GM19455 (cell line): ENCODE results near the gene TNFRSF1B.
"Not testable (repeated sequence)": the region's sequence is repeated elsewhere in the genome, so short reads cannot be mapped to it uniquely, and the experiment has no call there.

ENCODE experiments used
- ATAC-seq: cut with Tn5 transposase; IDR thresholded peaks from one replicate; pipeline ENCODE4 v1.9.1; 2021; ENCODE audit not compliant: unreplicated experiment

The TNFRSF1B gene

DNA sequence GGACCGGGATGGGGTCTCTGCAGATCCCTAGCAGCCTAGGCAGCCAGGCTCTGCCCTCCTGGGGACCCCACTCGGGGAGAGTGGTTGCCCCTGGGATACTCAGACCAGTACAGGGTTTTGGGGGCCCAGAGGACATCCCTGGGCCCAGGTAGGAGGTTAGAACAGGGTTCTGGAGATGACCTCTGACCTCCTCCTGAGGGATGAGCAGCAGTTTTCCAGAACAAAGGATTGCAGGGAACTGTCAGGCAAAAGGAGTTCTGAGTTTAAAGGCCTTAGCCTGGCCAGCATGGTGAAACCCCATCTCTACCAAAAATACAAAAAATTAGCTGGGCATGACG, 42.7 kb downstream of the TNFRSF1B start:
- ATAC-seq = no peak

- ATAC-seq = no peak
Measured at GRCh38 chr1:12215118-12215961, 48.5 kb downstream of the TNFRSF1B start.

- ATAC-seq = no peak
Measured at GRCh38 chr1:12219800-12220199, 53.0 kb downstream of the TNFRSF1B start.

DNA sequence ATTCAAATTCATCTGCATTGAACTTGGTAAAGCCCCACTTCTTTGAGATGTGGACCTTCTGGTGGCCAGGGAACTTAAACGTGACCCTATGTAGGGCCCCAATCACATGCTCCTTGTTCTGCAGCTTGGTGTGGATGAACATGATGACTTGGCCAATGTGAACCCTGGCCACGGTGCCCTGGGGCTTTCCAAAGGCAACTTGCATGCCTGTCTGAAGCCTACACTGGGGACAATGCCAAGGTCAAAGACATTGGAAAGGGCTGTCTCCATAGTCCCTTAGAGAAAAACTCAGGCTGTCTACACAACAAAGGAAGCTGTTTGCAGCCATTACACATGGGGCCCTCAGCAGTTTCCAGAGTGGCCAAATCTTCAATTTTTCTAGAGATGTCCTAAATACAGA, 54.1 kb downstream of the TNFRSF1B start:
- ATAC-seq = no peak

GRCh38 chr1:12222700-12223099, 55.9 kb downstream of the TNFRSF1B start:
- ATAC-seq = not testable (repeated sequence)

DNA sequence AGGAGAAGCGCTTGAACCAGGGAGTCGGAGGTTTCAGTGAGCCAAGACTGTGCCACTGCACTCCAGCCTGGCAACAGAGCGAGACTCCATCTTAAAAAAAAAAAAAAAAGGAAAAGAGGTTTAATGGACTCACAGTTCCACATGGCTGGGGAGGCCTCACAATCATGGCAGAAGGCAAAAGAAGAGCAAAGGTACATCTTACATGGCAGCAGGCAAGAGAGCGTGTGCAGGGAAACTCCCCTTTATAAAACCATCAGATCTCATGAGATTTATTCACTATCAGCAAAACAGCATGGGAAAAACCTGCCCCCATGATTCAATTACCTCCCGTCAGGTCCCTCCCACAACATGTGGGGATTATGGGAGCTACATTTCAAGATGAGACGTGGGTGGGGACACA, 57.3 kb downstream of the TNFRSF1B start:
- not testable (repeated sequence) for ATAC-seq

- ATAC-seq = no peak
Measured at GRCh38 chr1:12228979-12229378, 62.2 kb downstream of the TNFRSF1B start.

DNA sequence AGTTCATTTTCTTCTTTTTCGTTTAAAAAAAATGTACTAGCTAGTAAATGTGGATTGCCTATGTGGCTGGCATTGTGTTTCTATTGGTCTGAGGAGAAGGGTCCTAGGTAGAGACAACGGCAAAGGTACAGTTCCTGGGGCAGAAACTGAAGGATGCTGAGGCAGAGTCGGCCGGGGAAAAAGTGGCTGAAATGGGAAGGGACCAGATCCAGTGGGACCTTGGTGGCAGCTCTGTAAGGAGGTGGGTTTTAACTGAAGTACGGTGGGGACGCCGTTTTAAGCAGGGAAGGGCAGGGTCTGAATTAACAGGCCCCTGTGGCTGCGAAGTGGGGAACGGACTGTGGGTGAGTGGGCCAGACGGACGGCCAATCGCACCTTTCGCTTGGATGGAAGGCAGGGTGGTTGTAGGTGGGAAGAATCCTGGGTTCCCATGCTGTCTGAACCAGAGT, 62.6 kb downstream of the TNFRSF1B start:
- ATAC-seq = no peak

- ATAC-seq = peak; percentile 66
Measured at GRCh38 chr1:12229835-12230548, 63.2 kb downstream of the TNFRSF1B start, which contains the start of gene VPS13D. Gene VPS13D (plus strand): TSS chr1:12230030. CDS start chr1:12234267, 4,237 bp downstream.

GRCh38 chr1:12230549-12231275, 63.9 kb downstream of the TNFRSF1B start:
- peak; percentile 38 for ATAC-seq

DNA sequence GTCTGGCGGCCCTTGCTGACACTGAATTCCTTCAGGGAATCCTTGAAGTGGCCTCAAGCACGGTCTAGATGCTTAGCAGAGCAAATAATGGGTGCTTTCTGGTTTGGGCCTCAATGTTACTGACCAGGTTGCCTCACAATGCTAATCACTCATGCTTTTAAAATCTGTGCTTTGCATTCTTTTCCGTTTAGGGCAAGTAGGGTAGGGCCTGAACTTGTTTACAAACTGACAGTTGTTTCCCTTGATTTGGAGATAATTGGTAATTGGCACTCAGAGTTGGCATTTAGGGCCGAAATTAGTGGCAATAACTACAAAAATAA, 64.4 kb downstream of the TNFRSF1B start:
- no peak for ATAC-seq

DNA sequence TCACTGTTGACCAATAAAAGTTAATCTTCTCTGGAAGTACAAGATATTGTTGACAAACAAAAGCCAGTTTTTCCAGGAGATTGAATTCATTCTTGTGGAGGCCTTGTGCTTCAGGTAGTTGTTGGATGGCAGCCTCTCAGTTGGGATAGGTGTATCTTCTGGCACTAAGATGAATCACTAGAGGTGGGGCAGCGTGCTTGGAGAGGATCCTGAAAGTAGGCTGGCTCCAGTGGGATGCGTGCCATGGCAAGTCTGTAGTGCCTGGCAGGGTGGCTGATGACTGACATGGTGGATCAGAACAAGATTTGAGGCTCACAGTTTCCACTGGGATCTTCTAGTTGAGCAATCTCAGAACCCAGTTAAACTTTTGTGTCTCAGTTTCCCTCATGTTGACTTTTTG, 65.4 kb downstream of the TNFRSF1B start:
- no peak for ATAC-seq

GRCh38 chr1:12244078-12244477, 77.3 kb downstream of the TNFRSF1B start:
- no peak for ATAC-seq

DNA sequence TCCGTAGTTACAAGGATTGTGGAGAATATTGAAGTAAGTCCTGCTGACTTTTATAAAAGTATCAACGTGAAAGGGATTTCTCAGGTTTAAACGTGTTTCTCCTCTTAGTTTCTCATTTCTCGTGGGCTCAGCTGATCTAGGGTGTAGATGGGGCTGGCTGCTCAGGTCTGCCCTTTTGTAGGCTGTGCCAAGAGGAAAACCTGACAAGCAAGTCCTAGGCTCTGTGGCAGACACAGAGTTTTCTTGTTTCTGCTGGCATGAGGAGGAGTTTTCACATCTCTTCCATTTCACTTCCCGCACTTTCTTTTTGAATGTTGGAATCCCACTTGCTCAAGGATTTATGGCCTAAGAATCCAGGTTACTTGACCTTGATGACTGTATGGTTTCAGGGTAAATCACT, 77.8 kb downstream of the TNFRSF1B start:
- no peak for ATAC-seq

DNA sequence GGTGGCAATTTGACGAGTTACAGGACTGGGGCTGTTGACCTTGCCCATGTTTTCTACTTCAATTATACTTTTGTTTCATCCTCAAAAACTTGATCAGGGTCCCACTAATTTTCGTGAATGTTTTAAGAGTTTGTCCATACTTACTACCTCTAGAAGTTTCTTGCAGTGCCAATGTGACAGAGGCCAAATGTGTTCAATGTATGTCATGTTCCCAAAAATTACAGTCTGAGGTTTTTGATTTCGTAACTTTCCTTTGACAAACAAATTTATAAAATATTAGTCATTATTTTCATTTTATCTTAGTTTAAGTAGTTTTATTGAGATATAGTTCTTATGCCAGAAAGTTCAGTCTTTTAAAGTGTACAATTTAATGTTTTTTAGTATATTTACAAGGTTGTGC, 78.3 kb downstream of the TNFRSF1B start:
- no peak for ATAC-seq

- ATAC-seq = no peak
Measured at GRCh38 chr1:12245733-12246132, 78.9 kb downstream of the TNFRSF1B start.

DNA sequence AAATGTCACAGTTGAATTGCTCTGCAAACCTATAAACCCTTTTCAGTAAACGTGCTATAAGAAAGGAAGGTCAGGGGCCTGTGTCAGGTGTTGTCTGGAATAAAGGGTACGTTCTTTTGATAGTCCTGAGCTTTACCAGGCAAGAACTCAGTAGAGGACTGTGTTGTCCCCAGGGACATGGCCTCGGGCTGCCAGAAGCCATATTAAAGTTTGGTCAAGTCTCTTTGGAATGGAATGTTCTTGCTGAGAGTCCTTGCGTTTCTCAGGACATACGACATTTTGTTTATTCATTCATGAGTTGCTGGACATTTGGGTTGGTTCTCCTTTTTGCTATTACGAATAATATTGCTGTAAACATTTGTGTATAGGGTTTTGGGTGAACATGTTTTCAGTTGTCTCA, 79.8 kb downstream of the TNFRSF1B start:
- ATAC-seq = no peak

DNA sequence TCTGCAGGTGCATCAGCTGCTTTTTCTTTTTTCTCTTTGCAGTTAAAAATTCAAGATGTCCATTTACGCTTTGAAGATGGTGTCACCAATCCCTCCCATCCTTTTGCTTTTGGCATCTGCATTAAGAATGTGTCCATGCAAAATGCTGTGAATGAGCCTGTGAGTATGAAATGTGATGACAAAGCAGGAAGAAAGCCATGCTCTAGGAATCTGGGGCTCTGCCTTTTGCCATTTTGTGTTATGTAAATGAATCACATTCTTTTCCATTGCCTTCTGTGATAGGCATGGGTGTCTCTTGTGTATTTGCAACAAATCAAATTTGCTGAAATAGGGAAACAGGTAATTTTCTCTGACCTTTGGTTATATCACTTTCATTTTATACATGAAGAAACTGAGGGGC, 82.4 kb downstream of the TNFRSF1B start:
- no peak for ATAC-seq

DNA sequence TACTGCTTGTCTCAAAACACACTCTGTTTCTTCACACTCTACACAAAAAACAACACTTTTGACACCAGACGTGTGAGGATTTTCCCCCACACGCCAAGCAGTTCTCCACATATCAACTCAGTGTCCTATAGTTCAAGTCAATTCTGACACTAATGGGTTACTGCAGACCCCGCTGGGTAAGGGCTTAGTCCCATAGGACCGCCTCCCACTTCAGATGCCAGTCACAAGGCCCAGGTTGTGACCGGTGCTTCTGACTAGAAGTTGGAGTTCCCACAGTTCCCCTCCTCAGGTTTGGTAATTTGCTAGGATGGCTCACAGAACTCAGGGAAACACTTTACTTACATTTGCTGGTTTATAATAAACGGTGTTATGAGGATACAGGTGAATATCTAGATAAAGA, 83.0 kb downstream of the TNFRSF1B start:
- ATAC-seq = no peak

- no peak for ATAC-seq
Measured at GRCh38 chr1:12251442-12251841, 84.7 kb downstream of the TNFRSF1B start.

- ATAC-seq = no peak
Measured at GRCh38 chr1:12255913-12256312, 89.1 kb downstream of the TNFRSF1B start.

GRCh38 chr1:12258272-12258671, 91.5 kb downstream of the TNFRSF1B start:
- ATAC-seq = no peak
